ENCODE measurements around the gene RERE.

- TF ChIP-seq EGR1 (IDR thresholded peaks at IDR 0.05; ENCODE audit: low read depth): no peak
- no peak for TF ChIP-seq JUND (IDR thresholded peaks at IDR 0.05)
- TF ChIP-seq POLR2A (IDR thresholded peaks at IDR 0.05; ENCODE audit: borderline replicate concordance, extremely low read depth, insufficient read depth, insufficient read length): no peak
- TF ChIP-seq CTCF (IDR thresholded peaks at IDR 0.05 in 2 of 3, conservative IDR thresholded peaks at IDR 0.05 in 1 of 3; ENCODE audit: borderline replicate concordance in 1 of 3, insufficient read depth in 1 of 3, low read depth in 2 of 3, low read length in 2 of 3): no peak
Measured at GRCh38 chr1:8822373-8823294, 5.2 kb upstream of the RERE start.
